Neuronal stem cell (in vitro differentiated cells): ENCODE results near the gene SNX13.

Experiments
- DNase-seq: peaks from one replicate; pipeline ENCODE4 v3.0.0-alpha.2; 2013; ENCODE audit warnings: low spot score
- H2AFZ ChIP-seq: one replicate; pipeline ENCODE4 v1.6.1; 2013; ENCODE audit warnings: mild to moderate bottlenecking, low read length, inconsistent platforms
- H2AK5ac ChIP-seq: 2 replicates; pipeline ENCODE4 v1.6.1; 2013; ENCODE audit warnings: low read depth, mild to moderate bottlenecking, inconsistent platforms, low read length, moderate library complexity, mixed read lengths
- H2BK120ac ChIP-seq: 2 replicates; pipeline ENCODE4 v1.6.1; 2013; ENCODE audit warnings: low read depth, mild to moderate bottlenecking, inconsistent platforms, low read length, moderate library complexity, mixed read lengths
- H2BK12ac ChIP-seq: one replicate; pipeline ENCODE4 v1.6.1; 2013; ENCODE audit warnings: low read length, inconsistent platforms
- H2BK15ac ChIP-seq: 2 replicates; pipeline ENCODE4 v1.6.1; 2013; ENCODE audit warnings: mild to moderate bottlenecking, low read length, inconsistent platforms, mixed read lengths
- H2BK5ac ChIP-seq: one replicate; pipeline ENCODE4 v1.6.1; 2013; ENCODE audit warnings: inconsistent platforms, mild to moderate bottlenecking, low read length, moderate library complexity
- H3K14ac ChIP-seq: one replicate; pipeline ENCODE4 v1.6.1; 2013; ENCODE audit warnings: low read length, inconsistent platforms
- H3K18ac ChIP-seq: 2 replicates; pipeline ENCODE4 v1.6.1; 2013; ENCODE audit warnings: low read length, inconsistent platforms
- H3K23ac ChIP-seq: 2 replicates; pipeline ENCODE4 v1.6.1; 2013; ENCODE audit warnings: low read depth, mild to moderate bottlenecking, mixed read lengths, low read length, inconsistent platforms; ENCODE audit not compliant: poor library complexity
- H3K27ac ChIP-seq: replicated peaks from 3 replicates; pipeline ENCODE4 v1.5.1; 2013; ENCODE audit warnings: low read length, inconsistent platforms
- H3K27me3 ChIP-seq, 3 experiments: 2 replicates each; pipeline ENCODE4 v1.6.1; 2013; ENCODE audit warnings: low read length in 3 of 3, mild to moderate bottlenecking in 2 of 3, inconsistent platforms in 1 of 3, low read depth in 1 of 3, mixed read lengths in 1 of 3, moderate library complexity in 1 of 3; ENCODE audit not compliant: control insufficient read depth in 3 of 3, insufficient read depth in 3 of 3
- H3K36me3 ChIP-seq, 2 donors: replicated peaks in 1 of 2; 2 replicates each; pipeline ENCODE4 v1.6.1; 2013; ENCODE audit warnings: low read length in 2 of 2; ENCODE audit not compliant: control insufficient read depth in 2 of 2, insufficient read depth in 2 of 2
- H3K4ac ChIP-seq: 2 replicates; pipeline ENCODE4 v1.6.1; 2013; ENCODE audit warnings: inconsistent platforms, mild to moderate bottlenecking, low read length, moderate library complexity
- H3K4me1 ChIP-seq, 2 donors: 1 replicate in 1 of 2; 2 replicates in 1 of 2; pipeline ENCODE4 v1.6.1; 2013; ENCODE audit warnings: low read length in 2 of 2, low read depth in 1 of 2; ENCODE audit not compliant: control insufficient read depth in 2 of 2, insufficient read depth in 1 of 2
- H3K4me2 ChIP-seq: one replicate; pipeline ENCODE4 v1.6.1; 2013; ENCODE audit warnings: mild to moderate bottlenecking, low read length, inconsistent platforms; ENCODE audit not compliant: insufficient read depth, poor library complexity, severe bottlenecking
- H3K4me3 ChIP-seq, 2 donors: 2 replicates each; pipeline ENCODE4 v1.5.1; 2013; ENCODE audit warnings: low read length in 2 of 2, mild to moderate bottlenecking in 2 of 2, inconsistent platforms in 1 of 2, moderate library complexity in 1 of 2
- H3K79me1 ChIP-seq: one replicate; pipeline ENCODE4 v1.6.1; 2013; ENCODE audit warnings: low read depth, mild to moderate bottlenecking, inconsistent platforms, low read length, moderate library complexity
- H3K9ac ChIP-seq: one replicate; pipeline ENCODE4 v1.6.1; 2013; ENCODE audit warnings: mild to moderate bottlenecking, low read depth, low read length, inconsistent platforms; ENCODE audit not compliant: poor library complexity
- H3K9me3 ChIP-seq, 2 donors: replicated peaks in 1 of 2; 2 replicates each; pipeline versions ENCODE3 to v1.6.1; 2013; ENCODE audit warnings: low read length in 2 of 2, mild to moderate bottlenecking in 2 of 2, inconsistent platforms in 1 of 2, low read depth in 1 of 2, mixed read lengths in 1 of 2, moderate library complexity in 1 of 2; ENCODE audit not compliant: control insufficient read depth in 2 of 2, insufficient read depth in 1 of 2
- H4K8ac ChIP-seq: one replicate; pipeline ENCODE4 v1.6.1; 2013; ENCODE audit warnings: low read depth, mild to moderate bottlenecking, inconsistent platforms, low read length, moderate library complexity
- H4K91ac ChIP-seq: one replicate; pipeline ENCODE4 v1.6.1; 2013; ENCODE audit warnings: low read length, low read depth, mild to moderate bottlenecking, inconsistent platforms; ENCODE audit not compliant: poor library complexity
- WGBS, 2 donors: extraction: QIAGEN DNeasy Blood & Tissue Kit; methylation state at CpG; one replicate each; pipeline ENCODE4 v1.1.7; 2013; ENCODE audit warnings: missing lambda C conversion rate in 2 of 2, mixed read lengths in 1 of 2; ENCODE audit not compliant: insufficient read length in 2 of 2, insufficient replicate concordance in 1 of 2; ENCODE audit errors: extremely low coverage in 2 of 2; 5-methylcytosine and 5-hydroxymethylcytosine counted together

Gene SNX13

GRCh38 chr7:17952387-17952786 lies 12.1 kb upstream of the SNX13 start:
- no peak overlapping the region for H3K18ac ChIP-seq
- WGBS, 2 donors = no CpG with 5 or more reads among the region's 2 CpGs

GRCh38 chr7:17951742-17952254 lies 11.5 kb upstream of the SNX13 start:
- Histone ChIP-seq H3K4me3 (no peak overlapping the region), H2BK5ac (no peak overlapping the region), H3K27me3 (no peaks in the 10 kb centered on the region), H3K4me2 (no peak overlapping the region), H4K91ac (no peak overlapping the region), H2BK15ac (no peak overlapping the region), H4K8ac (no peak overlapping the region), H2BK120ac (no peak overlapping the region), H3K14ac (no peak overlapping the region), H3K9ac (no peak overlapping the region), H3K23ac (no peak overlapping the region), H2AFZ (no peak overlapping the region), H3K79me1 (no peaks in the 10 kb centered on the region), H3K4ac (no peak overlapping the region), H3K36me3 (no peaks in the 10 kb centered on the region), H2BK12ac (no peak overlapping the region), H3K18ac (no peak overlapping the region), H3K4me1 (no peaks in the 10 kb centered on the region), H3K9me3 (no peaks in the 10 kb centered on the region), H2AK5ac (no peak overlapping the region), H3K27ac (no peak overlapping the region)
- no CpG with 5 or more reads among the region's 5 CpGs for WGBS, 2 donors
- DNase-seq = no peak

More at GRCh38 chr7:17952387-17952786, 12.1 kb upstream of the SNX13 start:
- Histone ChIP-seq H4K91ac (no peak overlapping the region), H3K4me2 (no peak overlapping the region), H2BK15ac (no peak overlapping the region), H3K4me3 (no peak overlapping the region), H3K27me3 (no peaks in the 10 kb centered on the region), H2BK120ac (no peak overlapping the region), H2AK5ac (no peak overlapping the region), H2BK12ac (no peak overlapping the region), H3K36me3 (no peaks in the 10 kb centered on the region), H2AFZ (no peak overlapping the region), H3K27ac (no peak overlapping the region), H3K9ac (no peak overlapping the region), H3K4ac (no peak overlapping the region), H3K79me1 (no peaks in the 10 kb centered on the region), H3K9me3 (no peaks in the 10 kb centered on the region), H3K14ac (no peak overlapping the region), H3K23ac (no peak overlapping the region), H2BK5ac (no peak overlapping the region), H4K8ac (no peak overlapping the region), H3K4me1 (no peaks in the 10 kb centered on the region)
- DNase-seq = no peak

GRCh38 chr7:17948526-17949238 lies 8.4 kb upstream of the SNX13 start:
- DNase-seq = no peak
- Histone ChIP-seq H2AK5ac (no peak overlapping the region), H2BK5ac (no peak overlapping the region), H3K4me1 (no peaks in the 10 kb centered on the region), H3K4ac (no peak overlapping the region), H3K36me3 (no peaks in the 10 kb centered on the region), H3K4me2 (no peak overlapping the region), H3K14ac (no peak overlapping the region), H3K23ac (no peak overlapping the region), H2AFZ (no peak overlapping the region), H3K4me3 (no peak overlapping the region), H3K79me1 (no peaks in the 10 kb centered on the region), H4K91ac (no peak overlapping the region), H4K8ac (no peak overlapping the region), H3K18ac (no peak overlapping the region), H2BK15ac (no peak overlapping the region), H2BK12ac (no peak overlapping the region), H3K27ac (no peak overlapping the region), H2BK120ac (no peak overlapping the region), H3K27me3 (no peaks in the 10 kb centered on the region), H3K9me3 (no peaks in the 10 kb centered on the region), H3K9ac (no peak overlapping the region)
- no CpG with 5 or more reads among the region's 2 CpGs for WGBS, 2 donors

- Histone ChIP-seq H2BK5ac (no peak overlapping the region), H2AK5ac (no peak overlapping the region), H3K36me3 (no peaks in the 10 kb centered on the region), H3K4me1 (no peaks in the 10 kb centered on the region), H2BK120ac (no peak overlapping the region), H3K27ac (no peak overlapping the region), H3K4ac (no peak overlapping the region), H4K91ac (no peak overlapping the region), H2BK15ac (no peak overlapping the region), H3K79me1 (no peaks in the 10 kb centered on the region), H3K4me3 (no peak overlapping the region), H4K8ac (no peak overlapping the region), H3K14ac (no peak overlapping the region), H3K27me3 (no peaks in the 10 kb centered on the region), H2AFZ (no peak overlapping the region), H3K18ac (no peak overlapping the region), H3K4me2 (no peak overlapping the region), H3K9me3 (no peaks in the 10 kb centered on the region), H2BK12ac (no peak overlapping the region), H3K23ac (no peak overlapping the region), H3K9ac (no peak overlapping the region)
- no CpG with 5 or more reads among the region's 2 CpGs for WGBS, 2 donors
- DNase-seq = no peak
These were observed 7.3 kb upstream of the SNX13 start for GRCh38 chr7:17947620-17948019.
